IMR-90 (cell line): ENCODE data around the gene COX19. TPM values are rescaled to one million over a fixed set of nuclear protein-coding genes. Genes with fewer than 3 reads are reported as not detected.

ENCODE experiments used
- ATAC-seq: fragments of 200-7000 bp; cut with Tn5 transposase; 2 replicates; pipeline ENCODE4 v1.9.1; 2020; ENCODE audit warnings: low read depth, mild to moderate bottlenecking, moderate library complexity
- BruUV-seq: library from RNA; stranded (reverse); fragments of 400-500 nt; replicated peaks from 2 replicates; lab custom pipeline; 2021; lab: Mats Ljungman, UMichigan
- CTCF ChIA-PET: fragments of 300-600 bp; formaldehyde crosslinking; extraction: SDS; loops from one replicate; lab custom pipeline; 2021; ENCODE audit warnings: antibody characterized with exemption; lab: Yijun Ruan, JAX
- POLR2A ChIA-PET: fragments of 300-600 bp; sonication (Branson Sonifier 250); formaldehyde crosslinking; loops from one replicate; lab custom pipeline; 2022; ENCODE audit warnings: antibody characterized with exemption; ENCODE audit not compliant: unreplicated experiment; lab: Charles Lee
- DNase-seq: peaks from one replicate; pipeline ENCODE4 v3.0.0; 2013
- H2AFZ ChIP-seq: replicated peaks from 2 replicates; pipeline ENCODE3; 2013; ENCODE audit warnings: low read length, mild to moderate bottlenecking; ENCODE audit not compliant: poor library complexity
- H2AK5ac ChIP-seq: 2 replicates; pipeline ENCODE4 v1.6.1; 2013; ENCODE audit warnings: low read depth, low read length, inconsistent platforms
- H2AK9ac ChIP-seq: replicated peaks from 2 replicates; pipeline ENCODE3; 2013; ENCODE audit warnings: mild to moderate bottlenecking, low read depth, low read length, moderate library complexity; ENCODE audit not compliant: poor library complexity
- H2BK120ac ChIP-seq: 2 replicates; pipeline ENCODE4 v1.6.1; 2013; ENCODE audit warnings: low read depth, low read length, inconsistent platforms
- H2BK15ac ChIP-seq: 3 replicates; pipeline ENCODE4 v1.6.1; 2013; ENCODE audit warnings: low read depth, low read length, inconsistent platforms
- H2BK20ac ChIP-seq: 2 replicates; pipeline ENCODE4 v1.6.1; 2013; ENCODE audit warnings: low read depth, mild to moderate bottlenecking, inconsistent platforms, low read length, moderate library complexity
- H2BK5ac ChIP-seq: 2 replicates; pipeline ENCODE4 v1.6.1; 2013; ENCODE audit warnings: mild to moderate bottlenecking, low read depth, low read length, inconsistent platforms; ENCODE audit not compliant: poor library complexity, severe bottlenecking
- H3K14ac ChIP-seq: replicated peaks from 2 replicates; pipeline ENCODE4 v1.6.1; 2013; ENCODE audit warnings: low read depth, low read length, inconsistent platforms
- H3K18ac ChIP-seq: 2 replicates; pipeline ENCODE4 v1.6.1; 2013; ENCODE audit warnings: low read depth, low read length, control low read depth
- H3K23ac ChIP-seq: 2 replicates; pipeline ENCODE4 v1.6.1; 2013; ENCODE audit warnings: low read depth, low read length, inconsistent platforms
- H3K27ac ChIP-seq: 2 replicates; pipeline ENCODE4 v1.5.1; 2013; ENCODE audit warnings: mild to moderate bottlenecking, control low read depth, low read length; ENCODE audit not compliant: insufficient read depth
- H3K27me3 ChIP-seq: 2 replicates; pipeline ENCODE4 v1.6.1; 2013; ENCODE audit warnings: low read length; ENCODE audit not compliant: control insufficient read depth, insufficient read depth
- H3K36me3 ChIP-seq: 2 replicates; pipeline ENCODE4 v1.6.1; 2013; ENCODE audit warnings: low read length, mixed read lengths; ENCODE audit not compliant: control insufficient read depth, insufficient read depth
- H3K4ac ChIP-seq: 2 replicates; pipeline ENCODE4 v1.6.1; 2013; ENCODE audit warnings: low read depth, low read length, inconsistent platforms
- H3K4me1 ChIP-seq: 2 replicates; pipeline ENCODE4 v1.6.1; 2013; ENCODE audit warnings: low read length, mixed read lengths; ENCODE audit not compliant: control insufficient read depth, insufficient read depth
- H3K4me2 ChIP-seq: 2 replicates; pipeline ENCODE4 v1.6.1; 2013; ENCODE audit warnings: low read depth, mild to moderate bottlenecking, control low read depth, low read length, moderate library complexity
- H3K4me3 ChIP-seq: 2 replicates; pipeline ENCODE4 v1.5.1; 2013; ENCODE audit warnings: low read depth, mild to moderate bottlenecking, control low read depth, low read length, moderate library complexity; ENCODE audit not compliant: insufficient read depth
- H3K56ac ChIP-seq: 2 replicates; pipeline ENCODE4 v1.6.1; 2013; ENCODE audit warnings: low read length, inconsistent platforms; ENCODE audit not compliant: insufficient read depth; ENCODE audit errors: extremely low read depth
- H3K79me1 ChIP-seq, 2 experiments: 2 replicates each; pipeline ENCODE4 v1.6.1; 2013; ENCODE audit warnings: low read length in 2 of 2, inconsistent platforms in 1 of 2, low read depth in 1 of 2
- H3K9ac ChIP-seq: 2 replicates; pipeline ENCODE4 v1.6.1; 2013; ENCODE audit warnings: low read depth, low read length, control low read depth
- H3K9me1 ChIP-seq: 2 replicates; pipeline ENCODE4 v1.6.1; 2013; ENCODE audit warnings: low read length, inconsistent platforms; ENCODE audit not compliant: insufficient read depth
- H3K9me3 ChIP-seq: 2 replicates; pipeline ENCODE4 v1.6.1; 2013; ENCODE audit warnings: low read length; ENCODE audit not compliant: control insufficient read depth, insufficient read depth
- H4K20me1 ChIP-seq: 2 replicates; pipeline ENCODE4 v1.6.1; 2013; ENCODE audit warnings: low read length, inconsistent platforms; ENCODE audit not compliant: insufficient read depth
- H4K5ac ChIP-seq: 2 replicates; pipeline ENCODE4 v1.6.1; 2013; ENCODE audit warnings: mild to moderate bottlenecking, low read depth, low read length, control low read depth
- H4K8ac ChIP-seq, 2 experiments: 2 replicates each; pipeline ENCODE4 v1.6.1; 2013; ENCODE audit warnings: low read depth in 2 of 2, low read length in 2 of 2, control low read depth in 1 of 2, inconsistent platforms in 1 of 2
- H4K91ac ChIP-seq: 2 replicates; pipeline ENCODE4 v1.6.1; 2013; ENCODE audit warnings: low read depth, low read length, inconsistent platforms; ENCODE audit not compliant: insufficient read depth
- BHLHE40 ChIP-seq: fragments of 150-350 bp; IDR thresholded peaks from 2 replicates; pipeline ENCODE4 v1.6.1; 2016; ENCODE audit warnings: mild to moderate bottlenecking, low read depth, low read length
- CEBPB ChIP-seq: IDR thresholded peaks from 2 replicates; pipeline ENCODE4 v1.6.1; 2012; ENCODE audit warnings: low read depth, low read length, improper control_type of control experiment
- CHD1 ChIP-seq: IDR thresholded peaks from 2 replicates; pipeline ENCODE4 v1.6.1; 2012; ENCODE audit warnings: low read depth, low read length, improper control_type of control experiment
- FOS ChIP-seq: fragments of 150-350 bp; IDR thresholded peaks from 2 replicates; pipeline ENCODE4 v1.6.1; 2016; ENCODE audit warnings: low read depth, low read length
- MAFK ChIP-seq: IDR thresholded peaks from 2 replicates; pipeline ENCODE4 v1.6.1; 2012; ENCODE audit warnings: low read depth, low read length, improper control_type of control experiment
- MAZ ChIP-seq: IDR thresholded peaks from 2 replicates; pipeline ENCODE4 v1.6.1; 2012; ENCODE audit warnings: low read depth, mild to moderate bottlenecking, low read length, improper control_type of control experiment, moderate library complexity, borderline replicate concordance
- MXI1 ChIP-seq: IDR thresholded peaks from 2 replicates; pipeline ENCODE4 v1.6.1; 2012; ENCODE audit warnings: low read depth, mild to moderate bottlenecking, low read length, moderate library complexity, borderline replicate concordance
- NFE2L2 ChIP-seq: fragments of 150-350 bp; IDR thresholded peaks from 2 replicates; pipeline ENCODE4 v1.6.1; 2016; ENCODE audit warnings: low read depth, mild to moderate bottlenecking, low read length
- POLR2A ChIP-seq: IDR thresholded peaks from 2 replicates; pipeline ENCODE4 v1.6.1; 2012; ENCODE audit warnings: mild to moderate bottlenecking, low read depth, low read length
- RAD21 ChIP-seq: IDR thresholded peaks from 2 replicates; pipeline ENCODE4 v1.6.1; 2012; ENCODE audit warnings: low read length, improper control_type of control experiment
- RCOR1 ChIP-seq: IDR thresholded peaks from 2 replicates; pipeline ENCODE4 v1.6.1; 2012; ENCODE audit warnings: mild to moderate bottlenecking, low read length, improper control_type of control experiment; ENCODE audit not compliant: insufficient replicate concordance
- RFX5 ChIP-seq: IDR thresholded peaks from 2 replicates; pipeline ENCODE4 v1.8.0; 2012; ENCODE audit warnings: low read depth, mild to moderate bottlenecking, low read length, moderate library complexity
- SMC3 ChIP-seq: fragments of 150-350 bp; IDR thresholded peaks from 2 replicates; pipeline ENCODE4 v1.6.1; 2016; ENCODE audit warnings: low read depth, mild to moderate bottlenecking, antibody characterized with exemption, low read length, moderate library complexity
- WGBS, 2 experiments: methylation state at CpG; one replicate each; pipeline versions ENCODE4 v1.1.5 to v1.1.7; 2013; ENCODE audit warnings: missing lambda C conversion rate in 2 of 2; ENCODE audit not compliant: insufficient read length in 1 of 2; ENCODE audit errors: extremely low coverage in 2 of 2; 5-methylcytosine and 5-hydroxymethylcytosine counted together
- dilution Hi-C: fragments of 300-500 bp; cut with HindIII; formaldehyde crosslinking; loops from one replicate; pipeline ENCODE4 v1.14.3; 2018; ENCODE audit warnings: low sequenced_read_pairs; ENCODE audit not compliant: unreplicated experiment
- in situ Hi-C: fragments of 300-500 bp; cut with MboI; formaldehyde crosslinking; loops from 3 replicates; pipeline ENCODE4 v1.14.3; 2019; ENCODE audit warnings: low sequenced_read_pairs, inconsistent platforms, mixed read lengths
- intact Hi-C: fragments of 100-400 bp; cut with micrococcal nuclease; formaldehyde crosslinking; loops from 2 replicates; pipeline ENCODE4 v1.10.0; 2022
- polyA plus RNA-seq, 3 experiments: library from polyadenylated mRNA; depleted of rRNA; stranded (reverse); fragments of >200 nt; gene quantifications; 2 replicates each; pipeline ENCODE4 v1.2.3, GENCODE V29; 2012; ENCODE audit warnings: low replicate concordance in 1 of 3
- total RNA-seq: library from RNA; depleted of rRNA; stranded (reverse); fragments of >200 nt; gene quantifications from 2 replicates; pipeline ENCODE4 v1.2.3, GENCODE V29; 2012
- TF ChIP-seq, protein P1 (sequence below): conservative IDR thresholded peaks from 2 replicates; pipeline ENCODE4 v1.5.1; 2012; ENCODE audit warnings: mild to moderate bottlenecking, low read depth, low read length, improper control_type of control experiment
- TF ChIP-seq, protein P2 (sequence below): fragments of 150-350 bp; IDR thresholded peaks from 2 replicates; pipeline ENCODE4 v1.6.1; 2017; ENCODE audit warnings: mild to moderate bottlenecking, antibody characterized with exemption, low read length, low read depth
- TF ChIP-seq, protein P3 (sequence below): fragments of 150-350 bp; IDR thresholded peaks from 2 replicates; pipeline ENCODE4 v1.6.1; 2016; ENCODE audit warnings: low read depth, mild to moderate bottlenecking, low read length, moderate library complexity, borderline replicate concordance

COX19 gene
- total and polyA plus RNA-seq, 2 of the 4 experiments (the other 2 are of a cell fraction), result 3.9 to 7.3 TPM

- Histone ChIP-seq H3K4me3 (no peak overlapping the region), H3K27me3 (no peaks in the 10 kb centered on the region; the same call in 1 of the 2 replicates), H3K18ac (no peak overlapping the region), H4K91ac (no peak overlapping the region), H3K36me3 (no peaks in the 10 kb centered on the region), H3K23ac (no peak overlapping the region), H3K9ac (no peak overlapping the region), H3K4me2 (no peak overlapping the region), H3K27ac (no peak overlapping the region), H3K9me3 (no peaks in the 10 kb centered on the region), H2AFZ (no peak overlapping the region), H3K79me1 (peaks cover 0 to 11% of the 10 kb centered on the region in 2 experiments; a peak in 3 of 4 replicates), H2BK15ac (no peak overlapping the region), H4K5ac (no peak overlapping the region), H4K8ac (no peak overlapping the region), H3K14ac (no peak overlapping the region), H2AK9ac (no peak overlapping the region), H2BK120ac (no peak overlapping the region), H2BK5ac (no peak overlapping the region), H3K4ac (no peak overlapping the region), H3K56ac (no peak overlapping the region), H2BK20ac (no peak overlapping the region), H3K4me1 (peaks cover 4% of the 10 kb centered on the region; the same call in 1 of the 2 replicates), H2AK5ac (no peak overlapping the region), H4K20me1 (peaks cover 11% of the 10 kb centered on the region), H3K9me1 (no peaks in the 10 kb centered on the region; the same call in 1 of the 2 replicates)
- in situ Hi-C loops, result no loop called here
- ChIA-PET POLR2A (no interaction called here), CTCF (no interaction called here)
- intact Hi-C loops, result no loop called here
- dilution Hi-C loops, result no loop called here
- no peak for TF ChIP-seq MXI1
- no peak for TF ChIP-seq RFX5
- no peak for TF ChIP-seq FOS
- TF ChIP-seq RAD21, result no peak
- no peak for TF ChIP-seq CEBPB
- TF ChIP-seq MAFK, result no peak
- TF ChIP-seq, protein P1, sequence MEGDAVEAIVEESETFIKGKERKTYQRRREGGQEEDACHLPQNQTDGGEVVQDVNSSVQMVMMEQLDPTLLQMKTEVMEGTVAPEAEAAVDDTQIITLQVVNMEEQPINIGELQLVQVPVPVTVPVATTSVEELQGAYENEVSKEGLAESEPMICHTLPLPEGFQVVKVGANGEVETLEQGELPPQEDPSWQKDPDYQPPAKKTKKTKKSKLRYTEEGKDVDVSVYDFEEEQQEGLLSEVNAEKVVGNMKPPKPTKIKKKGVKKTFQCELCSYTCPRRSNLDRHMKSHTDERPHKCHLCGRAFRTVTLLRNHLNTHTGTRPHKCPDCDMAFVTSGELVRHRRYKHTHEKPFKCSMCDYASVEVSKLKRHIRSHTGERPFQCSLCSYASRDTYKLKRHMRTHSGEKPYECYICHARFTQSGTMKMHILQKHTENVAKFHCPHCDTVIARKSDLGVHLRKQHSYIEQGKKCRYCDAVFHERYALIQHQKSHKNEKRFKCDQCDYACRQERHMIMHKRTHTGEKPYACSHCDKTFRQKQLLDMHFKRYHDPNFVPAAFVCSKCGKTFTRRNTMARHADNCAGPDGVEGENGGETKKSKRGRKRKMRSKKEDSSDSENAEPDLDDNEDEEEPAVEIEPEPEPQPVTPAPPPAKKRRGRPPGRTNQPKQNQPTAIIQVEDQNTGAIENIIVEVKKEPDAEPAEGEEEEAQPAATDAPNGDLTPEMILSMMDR, result no peak
- no peak for TF ChIP-seq BHLHE40
- TF ChIP-seq NFE2L2, result no peak
- TF ChIP-seq, protein P2, sequence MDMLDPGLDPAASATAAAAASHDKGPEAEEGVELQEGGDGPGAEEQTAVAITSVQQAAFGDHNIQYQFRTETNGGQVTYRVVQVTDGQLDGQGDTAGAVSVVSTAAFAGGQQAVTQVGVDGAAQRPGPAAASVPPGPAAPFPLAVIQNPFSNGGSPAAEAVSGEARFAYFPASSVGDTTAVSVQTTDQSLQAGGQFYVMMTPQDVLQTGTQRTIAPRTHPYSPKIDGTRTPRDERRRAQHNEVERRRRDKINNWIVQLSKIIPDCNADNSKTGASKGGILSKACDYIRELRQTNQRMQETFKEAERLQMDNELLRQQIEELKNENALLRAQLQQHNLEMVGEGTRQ, result no peak
- TF ChIP-seq RCOR1, result no peak
- no peak for TF ChIP-seq POLR2A
- no peak for TF ChIP-seq CHD1
- TF ChIP-seq, protein P3, sequence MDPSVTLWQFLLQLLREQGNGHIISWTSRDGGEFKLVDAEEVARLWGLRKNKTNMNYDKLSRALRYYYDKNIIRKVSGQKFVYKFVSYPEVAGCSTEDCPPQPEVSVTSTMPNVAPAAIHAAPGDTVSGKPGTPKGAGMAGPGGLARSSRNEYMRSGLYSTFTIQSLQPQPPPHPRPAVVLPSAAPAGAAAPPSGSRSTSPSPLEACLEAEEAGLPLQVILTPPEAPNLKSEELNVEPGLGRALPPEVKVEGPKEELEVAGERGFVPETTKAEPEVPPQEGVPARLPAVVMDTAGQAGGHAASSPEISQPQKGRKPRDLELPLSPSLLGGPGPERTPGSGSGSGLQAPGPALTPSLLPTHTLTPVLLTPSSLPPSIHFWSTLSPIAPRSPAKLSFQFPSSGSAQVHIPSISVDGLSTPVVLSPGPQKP, result no peak
- no peak for TF ChIP-seq MAZ
- no peak for TF ChIP-seq SMC3
- no peak for ATAC-seq
- no TSS peak for BruUV-seq
- WGBS, 2 experiments, result 74% methylated on average over 6 of the region's 16 CpGs; no CpG with 5 or more reads in 1 of the 2 experiments
- no peak for DNase-seq
Observed at GRCh38 chr7:979151-979550, 3.8 kb upstream of the COX19 start.
